HEK293 (cell line): ENCODE data around the gene MICU1.

ENCODE experiments used
- AEBP2 ChIP-seq: fragments of 450-650 bp; formaldehyde crosslinking; IDR thresholded peaks from 2 replicates; pipeline ENCODE4 v1.5.1; 2016; ENCODE audit warnings: missing biosample characterization, missing genetic modification characterization, borderline replicate concordance
- FEZF1 ChIP-seq: fragments of 450-650 bp; formaldehyde crosslinking; IDR thresholded peaks from 2 replicates; pipeline ENCODE4 v1.5.1; 2016; ENCODE audit warnings: missing biosample characterization, missing genetic modification characterization
- GLIS2 ChIP-seq: fragments of 450-650 bp; formaldehyde crosslinking; IDR thresholded peaks from 2 replicates; pipeline ENCODE4 v1.5.1; 2016; ENCODE audit warnings: missing biosample characterization, missing genetic modification characterization
- KLF9 ChIP-seq: fragments of 450-650 bp; formaldehyde crosslinking; IDR thresholded peaks from 2 replicates; pipeline ENCODE4 v1.5.1; 2016; ENCODE audit warnings: missing biosample characterization, missing genetic modification characterization, low read depth
- OSR2 ChIP-seq: fragments of 450-650 bp; formaldehyde crosslinking; IDR thresholded peaks from 2 replicates; pipeline ENCODE4 v1.5.1; 2016; ENCODE audit warnings: missing biosample characterization, missing genetic modification characterization
- REST ChIP-seq: fragments of 450-650 bp; formaldehyde crosslinking; IDR thresholded peaks from 2 replicates; pipeline ENCODE4 v1.5.1; 2016; ENCODE audit warnings: missing biosample characterization, missing genetic modification characterization
- ZBTB7A ChIP-seq: fragments of 450-650 bp; formaldehyde crosslinking; IDR thresholded peaks from 2 replicates; pipeline ENCODE4 v1.5.1; 2016; ENCODE audit warnings: low read depth, missing biosample characterization, missing genetic modification characterization
- ZEB2 ChIP-seq: fragments of 450-650 bp; formaldehyde crosslinking; IDR thresholded peaks from 2 replicates; pipeline ENCODE4 v1.5.1; 2016; ENCODE audit warnings: missing biosample characterization, missing genetic modification characterization
- ZFP37 ChIP-seq: fragments of 450-650 bp; formaldehyde crosslinking; IDR thresholded peaks from 2 replicates; pipeline ENCODE4 v1.5.1; 2016; ENCODE audit warnings: missing biosample characterization, missing genetic modification characterization
- ZFP41 ChIP-seq: fragments of 450-650 bp; formaldehyde crosslinking; IDR thresholded peaks from 2 replicates; pipeline ENCODE4 v1.5.1; 2016; ENCODE audit warnings: missing biosample characterization, missing genetic modification characterization, borderline replicate concordance
- ZNF132 ChIP-seq: fragments of 450-650 bp; formaldehyde crosslinking; IDR thresholded peaks from 2 replicates; pipeline ENCODE4 v1.5.1; 2017; ENCODE audit warnings: missing biosample characterization, missing genetic modification characterization, borderline replicate concordance
- ZNF148 ChIP-seq: fragments of 450-650 bp; formaldehyde crosslinking; IDR thresholded peaks from 2 replicates; pipeline ENCODE4 v1.5.0; 2017; ENCODE audit warnings: missing biosample characterization, missing genetic modification characterization, borderline replicate concordance
- ZNF16 ChIP-seq: fragments of 450-650 bp; formaldehyde crosslinking; IDR thresholded peaks from 2 replicates; pipeline ENCODE4 v1.5.1; 2016; ENCODE audit warnings: low read depth, missing biosample characterization, missing genetic modification characterization
- ZNF169 ChIP-seq: fragments of 450-650 bp; formaldehyde crosslinking; IDR thresholded peaks from 2 replicates; pipeline ENCODE4 v1.5.1; 2016; ENCODE audit warnings: missing biosample characterization, missing genetic modification characterization
- ZNF202 ChIP-seq: fragments of 450-650 bp; formaldehyde crosslinking; IDR thresholded peaks from 2 replicates; pipeline ENCODE4 v1.5.1; 2016; ENCODE audit warnings: missing biosample characterization, missing genetic modification characterization, borderline replicate concordance
- ZNF24 ChIP-seq: fragments of 450-650 bp; formaldehyde crosslinking; IDR thresholded peaks from 2 replicates; pipeline ENCODE4 v1.5.1; 2016; ENCODE audit warnings: missing biosample characterization, missing genetic modification characterization
- ZNF248 ChIP-seq: fragments of 450-650 bp; formaldehyde crosslinking; IDR thresholded peaks from 2 replicates; pipeline ENCODE4 v1.5.1; 2017; ENCODE audit warnings: missing biosample characterization, missing genetic modification characterization
- ZNF350 ChIP-seq: fragments of 450-650 bp; formaldehyde crosslinking; IDR thresholded peaks from 2 replicates; pipeline ENCODE4 v1.5.0; 2017; ENCODE audit warnings: missing biosample characterization, mild to moderate bottlenecking, missing genetic modification characterization
- ZNF449 ChIP-seq: fragments of 450-650 bp; formaldehyde crosslinking; IDR thresholded peaks from 2 replicates; pipeline ENCODE4 v1.5.1; 2017; ENCODE audit warnings: missing biosample characterization, mild to moderate bottlenecking, missing genetic modification characterization, moderate library complexity
- ZNF596 ChIP-seq: fragments of 450-650 bp; IDR thresholded peaks from 2 replicates; pipeline ENCODE4 v1.5.0; 2018; ENCODE audit warnings: missing biosample characterization, mild to moderate bottlenecking, missing genetic modification characterization, moderate library complexity
- ZNF621 ChIP-seq: fragments of 450-650 bp; formaldehyde crosslinking; IDR thresholded peaks from 2 replicates; pipeline ENCODE4 v1.5.1; 2017; ENCODE audit warnings: missing biosample characterization, missing genetic modification characterization
- ZNF664 ChIP-seq: fragments of 450-650 bp; formaldehyde crosslinking; IDR thresholded peaks from 2 replicates; pipeline ENCODE4 v1.5.1; 2016; ENCODE audit warnings: missing biosample characterization, missing genetic modification characterization
- ZNF791 ChIP-seq: fragments of 450-650 bp; formaldehyde crosslinking; IDR thresholded peaks from 2 replicates; pipeline ENCODE4 v1.5.1; 2016; ENCODE audit warnings: missing biosample characterization, missing genetic modification characterization
- ZNF837 ChIP-seq: fragments of 450-650 bp; formaldehyde crosslinking; IDR thresholded peaks from 2 replicates; pipeline ENCODE4 v1.5.1; 2016; ENCODE audit warnings: missing biosample characterization, missing genetic modification characterization
- ZXDB ChIP-seq: fragments of 450-650 bp; formaldehyde crosslinking; IDR thresholded peaks from 2 replicates; pipeline ENCODE4 v1.5.1; 2016; ENCODE audit warnings: missing biosample characterization, missing genetic modification characterization
- TF ChIP-seq, protein P1 (sequence below): fragments of 450-650 bp; formaldehyde crosslinking; IDR thresholded peaks from 2 replicates; pipeline ENCODE4 v1.5.1; 2016; ENCODE audit warnings: missing biosample characterization, missing genetic modification characterization, low read depth
- TF ChIP-seq, protein P2 (sequence below): fragments of 450-650 bp; formaldehyde crosslinking; IDR thresholded peaks from 2 replicates; pipeline ENCODE4 v1.5.1; 2017; ENCODE audit warnings: missing biosample characterization, missing genetic modification characterization

Gene MICU1

GRCh38 chr10:72331575-72332422, 294.1 kb downstream of the MICU1 start (continued):
- TF ChIP-seq AEBP2 = no peak
- no peak for TF ChIP-seq ZNF791 (tag by site-specific recombination)
- TF ChIP-seq ZBTB7A (tag by site-specific recombination) = no peak
- TF ChIP-seq ZNF16 (tag by site-specific recombination) = no peak
- TF ChIP-seq ZNF169 (tag by site-specific recombination) = no peak
- no peak; the same call in 1 of the 2 replicates for TF ChIP-seq ZNF596 (tag by site-specific recombination)
- 0 out of 2 replicates have a peak, but pooled peaks have one; percentile 35 for TF ChIP-seq KLF9 (tag by site-specific recombination)
- TF ChIP-seq, protein P1, sequence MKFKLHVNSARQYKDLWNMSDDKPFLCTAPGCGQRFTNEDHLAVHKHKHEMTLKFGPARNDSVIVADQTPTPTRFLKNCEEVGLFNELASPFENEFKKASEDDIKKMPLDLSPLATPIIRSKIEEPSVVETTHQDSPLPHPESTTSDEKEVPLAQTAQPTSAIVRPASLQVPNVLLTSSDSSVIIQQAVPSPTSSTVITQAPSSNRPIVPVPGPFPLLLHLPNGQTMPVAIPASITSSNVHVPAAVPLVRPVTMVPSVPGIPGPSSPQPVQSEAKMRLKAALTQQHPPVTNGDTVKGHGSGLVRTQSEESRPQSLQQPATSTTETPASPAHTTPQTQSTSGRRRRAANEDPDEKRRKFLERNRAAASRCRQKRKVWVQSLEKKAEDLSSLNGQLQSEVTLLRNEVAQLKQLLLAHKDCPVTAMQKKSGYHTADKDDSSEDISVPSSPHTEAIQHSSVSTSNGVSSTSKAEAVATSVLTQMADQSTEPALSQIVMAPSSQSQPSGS (tag by site-specific recombination) = no peak
- TF ChIP-seq ZNF132 = no peak
- no peak for TF ChIP-seq ZNF248 (tag by site-specific recombination)
- TF ChIP-seq ZFP37 (tag by site-specific recombination) = no peak
- TF ChIP-seq ZEB2 (tag by site-specific recombination) = peak; percentile 85
- TF ChIP-seq, protein P2, sequence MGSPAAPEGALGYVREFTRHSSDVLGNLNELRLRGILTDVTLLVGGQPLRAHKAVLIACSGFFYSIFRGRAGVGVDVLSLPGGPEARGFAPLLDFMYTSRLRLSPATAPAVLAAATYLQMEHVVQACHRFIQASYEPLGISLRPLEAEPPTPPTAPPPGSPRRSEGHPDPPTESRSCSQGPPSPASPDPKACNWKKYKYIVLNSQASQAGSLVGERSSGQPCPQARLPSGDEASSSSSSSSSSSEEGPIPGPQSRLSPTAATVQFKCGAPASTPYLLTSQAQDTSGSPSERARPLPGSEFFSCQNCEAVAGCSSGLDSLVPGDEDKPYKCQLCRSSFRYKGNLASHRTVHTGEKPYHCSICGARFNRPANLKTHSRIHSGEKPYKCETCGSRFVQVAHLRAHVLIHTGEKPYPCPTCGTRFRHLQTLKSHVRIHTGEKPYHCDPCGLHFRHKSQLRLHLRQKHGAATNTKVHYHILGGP = no peak
- no peak for TF ChIP-seq ZNF148
- no peak for TF ChIP-seq ZNF350 (tag by site-specific recombination)
- TF ChIP-seq ZXDB (tag by site-specific recombination) = peak; percentile 74
- no peak for TF ChIP-seq ZNF202 (tag by site-specific recombination)
- TF ChIP-seq GLIS2 = peak; percentile 98
- peak; percentile 51; the same call in 1 of the 2 replicates for TF ChIP-seq ZNF449 (tag by site-specific recombination)
- no peak for TF ChIP-seq REST (tag by site-specific recombination)
- no peak for TF ChIP-seq ZNF837 (tag by site-specific recombination)
- TF ChIP-seq FEZF1 = peak; percentile 92
- TF ChIP-seq ZNF621 (tag by site-specific recombination) = no peak
- TF ChIP-seq ZFP41 (tag by site-specific recombination) = no peak
- TF ChIP-seq ZNF664 (tag by site-specific recombination) = no peak
- TF ChIP-seq ZNF24 (tag by site-specific recombination) = peak; percentile 78
- TF ChIP-seq OSR2 (tag by site-specific recombination) = peak; percentile 86
